NCI-H1105 treated with DMSO at 0.1 percent for 48 hours (cell line): ENCODE measurements around the gene IQSEC3.
"Not testable (repeated sequence)": the region's sequence is repeated elsewhere in the genome, so short reads cannot be mapped to it uniquely, and the experiment has no call there.

Source experiments
- DNase-seq: peaks from one replicate; lab custom pipeline; 2025; lab: John Stamatoyannopoulos, UW

IQSEC3 gene

GRCh38 chr12:214003-214741, 147.6 kb downstream of the IQSEC3 start, which contains the start of gene SLC6A12:
Gene SLC6A12, minus strand, starts transcription at chr12:214157. Its CDS starts 4,171 bp downstream, at chr12:209986.
- no peak for DNase-seq

GRCh38 chr12:215116-215515, 148.5 kb downstream of the IQSEC3 start:
- DNase-seq, result no peak

DNA sequence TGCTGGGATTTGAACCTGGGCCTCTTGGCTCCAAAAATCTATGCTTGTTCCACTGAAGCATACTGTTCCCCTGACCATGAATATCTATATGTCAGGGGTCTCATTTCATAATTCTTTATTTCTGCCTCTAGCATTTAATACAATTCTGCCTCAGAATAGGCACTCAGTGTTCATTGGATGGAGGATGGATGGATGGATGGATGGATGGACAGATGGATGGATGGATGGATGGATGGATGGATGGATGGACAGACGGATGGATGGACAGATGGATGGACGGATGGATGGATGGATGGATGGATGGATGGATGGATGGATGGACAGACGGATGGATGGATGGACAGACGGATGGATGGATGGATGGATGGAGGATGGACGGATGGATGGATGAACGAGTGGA, 150.5 kb downstream of the IQSEC3 start:
- DNase-seq, result not testable (repeated sequence)

DNA sequence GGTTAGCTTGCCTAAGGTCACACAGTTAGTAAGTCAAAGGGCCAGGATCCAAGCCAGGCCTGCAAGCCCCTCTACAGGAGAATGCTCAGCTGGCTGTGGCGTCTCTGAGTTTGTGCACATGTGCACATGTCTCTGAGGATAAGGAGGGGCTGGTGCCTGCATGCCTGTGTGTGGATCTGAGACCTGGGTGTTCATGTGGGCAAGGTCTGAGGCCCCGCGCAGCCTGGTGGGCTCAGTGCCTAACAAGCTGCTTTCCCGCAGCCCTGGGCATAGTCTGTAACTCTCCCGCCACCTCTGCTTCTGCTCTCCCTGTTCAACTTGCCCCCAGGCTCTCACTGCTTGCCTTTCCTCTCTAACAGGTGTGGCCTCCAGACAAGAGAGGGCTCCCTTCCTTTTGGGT, 151.7 kb downstream of the IQSEC3 start:
- no peak for DNase-seq

- DNase-seq, result no peak
Observed at GRCh38 chr12:218728-219590, 152.4 kb downstream of the IQSEC3 start.

- peak; percentile 4 for DNase-seq
Observed at GRCh38 chr12:219891-220352, 153.4 kb downstream of the IQSEC3 start.

DNA sequence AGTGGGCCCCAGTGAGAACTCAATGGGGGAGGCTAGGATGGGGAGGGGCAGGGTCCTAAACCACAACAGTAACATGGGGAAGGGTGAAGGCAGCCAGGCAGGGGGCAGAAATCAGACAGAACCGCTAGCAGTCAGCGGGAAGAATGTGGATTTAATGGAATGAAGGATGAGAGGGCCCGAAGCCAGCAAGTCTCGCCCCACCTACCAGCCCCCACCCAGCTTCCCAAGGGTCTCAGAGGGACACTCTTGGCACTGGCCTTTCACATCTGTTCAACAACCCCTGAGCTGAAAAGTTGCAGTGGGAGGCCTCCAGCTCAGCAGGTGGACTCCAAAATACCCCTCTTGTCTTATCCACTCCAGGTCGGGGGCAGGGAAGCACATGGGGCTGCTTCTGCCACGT, 153.9 kb downstream of the IQSEC3 start:
- no peak for DNase-seq

DNA sequence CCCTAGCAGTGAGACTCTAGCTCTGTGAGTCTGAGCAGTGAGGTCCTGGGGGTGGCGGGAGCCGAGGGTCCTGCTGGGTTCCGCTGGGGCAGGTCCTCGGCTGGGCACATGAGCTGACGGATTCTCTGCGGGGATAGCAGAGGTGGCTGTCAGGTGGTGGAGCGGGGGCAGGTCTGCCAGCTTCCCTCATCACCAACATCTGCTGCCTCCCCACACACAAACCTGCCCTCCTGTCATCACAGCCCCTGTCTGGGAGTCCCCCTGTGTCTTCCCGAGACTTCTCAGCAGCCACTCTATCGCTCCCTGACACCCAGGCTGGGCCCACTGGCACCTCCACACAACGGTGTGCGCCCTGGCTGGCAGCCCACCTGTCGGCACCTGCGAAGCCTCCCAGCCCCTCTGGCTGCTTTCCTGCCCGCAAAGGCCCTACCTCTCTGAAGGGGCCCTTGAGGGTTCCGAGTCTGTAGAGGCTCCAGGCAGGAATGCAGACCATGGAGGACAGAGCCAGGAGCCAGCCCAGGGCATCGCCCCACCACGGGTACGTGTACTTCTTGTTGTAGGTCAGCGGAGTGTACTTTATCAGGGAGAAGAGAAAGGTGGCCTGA, 154.5 kb downstream of the IQSEC3 start:
- no peak for DNase-seq

GRCh38 chr12:221736-222135, 155.2 kb downstream of the IQSEC3 start:
- DNase-seq, result no peak

- no peak for DNase-seq
Observed at GRCh38 chr12:223841-224240, 157.3 kb downstream of the IQSEC3 start.

DNA sequence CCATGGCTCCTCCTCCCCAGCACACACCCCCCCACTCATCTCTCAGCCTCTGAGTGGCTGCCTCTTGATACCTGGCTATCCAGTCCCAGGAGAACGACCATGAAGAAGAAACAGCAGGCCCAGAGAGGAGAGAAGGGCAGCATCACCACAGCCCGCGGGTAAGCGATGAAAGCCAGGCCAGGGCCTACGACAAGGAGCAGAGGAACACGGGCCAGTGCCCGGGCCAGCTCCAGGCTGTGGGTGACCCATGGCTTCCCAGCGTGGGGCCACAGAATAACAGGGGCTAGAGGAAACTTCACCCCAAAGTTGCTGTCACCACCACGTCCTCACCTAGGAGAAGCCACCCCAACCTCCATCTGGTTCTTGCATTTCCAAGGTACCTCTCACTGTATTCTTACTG, 157.8 kb downstream of the IQSEC3 start:
- DNase-seq, result no peak

GRCh38 chr12:225012-225411, 158.4 kb downstream of the IQSEC3 start:
- DNase-seq, result no peak

- DNase-seq, result no peak
Observed at GRCh38 chr12:226401-226800, 159.8 kb downstream of the IQSEC3 start.

DNA sequence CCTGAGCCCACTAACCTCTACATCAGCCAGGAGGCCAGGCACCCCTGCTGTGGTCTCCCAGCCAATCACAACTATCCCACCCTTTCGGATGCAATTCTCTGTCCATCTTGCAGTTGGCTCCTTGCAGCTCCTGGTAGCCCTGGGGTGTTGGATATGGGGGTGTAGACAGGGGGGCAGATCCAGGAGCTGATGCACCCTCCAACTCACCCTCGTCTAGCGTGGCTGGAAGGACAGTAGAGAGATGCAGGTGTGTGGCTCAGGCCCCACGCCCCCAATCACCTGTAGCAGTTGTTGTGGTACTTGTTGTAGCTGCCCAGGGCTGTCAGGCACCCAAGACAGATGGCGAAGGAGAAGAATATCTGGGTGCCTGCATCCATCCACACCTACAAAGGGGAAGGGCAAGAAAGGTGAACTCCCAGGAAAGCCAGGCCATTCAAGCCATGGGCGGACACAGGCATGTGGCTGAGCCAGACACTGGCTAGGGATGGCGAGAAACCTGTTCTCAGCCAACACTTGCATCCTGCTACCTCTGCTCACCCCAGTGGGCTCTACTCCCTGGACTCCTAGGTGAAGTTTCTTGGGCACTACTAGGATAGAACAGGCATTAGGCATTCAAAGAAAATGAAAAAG, 160.8 kb downstream of the IQSEC3 start:
- DNase-seq, result no peak
